Neural crest cell (in vitro differentiated cells): ENCODE measurements around the gene TMEFF1. TPM values are rescaled to one million over a fixed set of nuclear protein-coding genes. Genes with fewer than 3 reads are reported as not detected.
A peak's percentile ranks its signal among the peaks of the same experiment; 100 is the strongest.

Source experiments
- DNase-seq: peaks from one replicate; pipeline ENCODE4 v3.0.0; 2021; ENCODE audit warnings: low read depth, mixed read lengths, low spot score
- H3K27ac Mint-ChIP-seq: one replicate; pipeline ENCODE4 v1.8.0; 2021; ENCODE audit warnings: mild to moderate bottlenecking, mixed read lengths; ENCODE audit not compliant: unreplicated experiment
- H3K27me3 Mint-ChIP-seq: 2 replicates; pipeline ENCODE4 v1.8.0; 2021; ENCODE audit warnings: low read depth, mild to moderate bottlenecking, mixed read lengths
- H3K36me3 Mint-ChIP-seq: 2 replicates; pipeline ENCODE4 v1.8.0; 2021; ENCODE audit warnings: low read depth, mild to moderate bottlenecking, mixed read lengths
- H3K4me1 Mint-ChIP-seq: 2 replicates; pipeline ENCODE4 v1.8.0; 2021; ENCODE audit warnings: mixed read lengths
- H3K4me3 Mint-ChIP-seq: one replicate; pipeline ENCODE4 v1.8.0; 2021; ENCODE audit warnings: mild to moderate bottlenecking, mixed read lengths
- H3K9me3 Mint-ChIP-seq: 2 replicates; pipeline ENCODE4 v1.8.0; 2021; ENCODE audit warnings: mixed read lengths
- total RNA-seq: library from RNA; stranded (reverse); gene quantifications from 2 replicates; pipeline ENCODE4 v1.2.1, GENCODE V29; 2021
- TF ChIP-seq, protein P1 (sequence below): fragments of 200-600 bp; sonication (generic); conservative IDR thresholded peaks from 2 replicates; pipeline ENCODE4 v1.5.0; 2021; ENCODE audit warnings: antibody characterized with exemption, mild to moderate bottlenecking

The TMEFF1 gene
- total RNA-seq, 1 donor from 2014 or later = 47.9 TPM

DNA sequence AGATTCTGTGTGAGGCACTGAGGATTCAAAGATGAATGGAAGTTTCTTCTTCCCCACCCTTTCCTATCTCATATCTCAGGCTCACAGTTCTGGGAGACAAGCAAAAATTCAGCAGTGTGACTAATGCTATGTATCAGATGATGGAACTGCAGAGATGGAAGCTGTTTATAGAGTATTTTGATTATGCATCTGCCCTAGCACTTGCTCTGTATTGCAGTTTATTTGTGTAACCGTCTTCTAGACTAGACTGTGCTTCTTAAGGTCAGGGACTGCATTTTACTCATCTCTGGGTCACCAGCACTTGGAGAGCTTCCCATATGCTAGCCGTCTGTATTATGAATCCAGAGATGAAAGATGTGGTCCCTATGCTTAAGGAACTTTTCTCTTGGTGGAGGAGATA, 117.5 kb downstream of the TMEFF1 start:
- no peak for DNase-seq
- H3K27me3 Mint-ChIP-seq = no peaks in the 10 kb centered on the region
- no peak overlapping the region for H3K4me3 Mint-ChIP-seq
- TF ChIP-seq, protein P1, sequence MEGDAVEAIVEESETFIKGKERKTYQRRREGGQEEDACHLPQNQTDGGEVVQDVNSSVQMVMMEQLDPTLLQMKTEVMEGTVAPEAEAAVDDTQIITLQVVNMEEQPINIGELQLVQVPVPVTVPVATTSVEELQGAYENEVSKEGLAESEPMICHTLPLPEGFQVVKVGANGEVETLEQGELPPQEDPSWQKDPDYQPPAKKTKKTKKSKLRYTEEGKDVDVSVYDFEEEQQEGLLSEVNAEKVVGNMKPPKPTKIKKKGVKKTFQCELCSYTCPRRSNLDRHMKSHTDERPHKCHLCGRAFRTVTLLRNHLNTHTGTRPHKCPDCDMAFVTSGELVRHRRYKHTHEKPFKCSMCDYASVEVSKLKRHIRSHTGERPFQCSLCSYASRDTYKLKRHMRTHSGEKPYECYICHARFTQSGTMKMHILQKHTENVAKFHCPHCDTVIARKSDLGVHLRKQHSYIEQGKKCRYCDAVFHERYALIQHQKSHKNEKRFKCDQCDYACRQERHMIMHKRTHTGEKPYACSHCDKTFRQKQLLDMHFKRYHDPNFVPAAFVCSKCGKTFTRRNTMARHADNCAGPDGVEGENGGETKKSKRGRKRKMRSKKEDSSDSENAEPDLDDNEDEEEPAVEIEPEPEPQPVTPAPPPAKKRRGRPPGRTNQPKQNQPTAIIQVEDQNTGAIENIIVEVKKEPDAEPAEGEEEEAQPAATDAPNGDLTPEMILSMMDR = no peak
- H3K4me1 Mint-ChIP-seq = peaks cover under 1% of the 10 kb centered on the region
- H3K27ac Mint-ChIP-seq = no peak overlapping the region
- H3K9me3 Mint-ChIP-seq = no peaks in the 10 kb centered on the region
- H3K36me3 Mint-ChIP-seq = peaks cover 7% of the 10 kb centered on the region

DNA sequence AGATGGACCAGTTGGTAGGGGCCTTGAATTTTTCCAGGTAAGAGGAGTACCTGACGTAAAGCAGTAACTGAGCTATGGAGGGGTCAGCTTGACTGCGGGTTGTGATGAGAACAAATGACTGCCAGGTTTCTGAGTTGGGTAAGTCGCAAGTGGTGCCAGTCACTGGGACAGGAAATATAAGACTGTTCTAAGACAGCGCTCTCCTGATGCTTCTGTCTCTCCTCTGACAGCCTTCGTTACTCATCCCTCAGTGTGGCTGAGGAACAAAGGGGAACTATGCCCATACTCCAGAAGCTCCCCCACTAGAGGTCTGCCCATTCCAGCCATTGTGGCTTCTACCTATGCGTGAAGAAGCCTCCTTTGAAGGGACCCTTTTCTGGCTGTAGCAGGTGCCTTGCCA, 118.2 kb downstream of the TMEFF1 start:
- Mint-ChIP-seq H3K36me3 (peaks cover 7% of the 10 kb centered on the region), H3K4me1 (peaks cover 5% of the 10 kb centered on the region), H3K9me3 (no peaks in the 10 kb centered on the region), H3K27ac (no peak overlapping the region), H3K27me3 (peaks cover 4% of the 10 kb centered on the region), H3K4me3 (no peak overlapping the region)
- DNase-seq = no peak
- TF ChIP-seq, protein P1 = no peak

DNA sequence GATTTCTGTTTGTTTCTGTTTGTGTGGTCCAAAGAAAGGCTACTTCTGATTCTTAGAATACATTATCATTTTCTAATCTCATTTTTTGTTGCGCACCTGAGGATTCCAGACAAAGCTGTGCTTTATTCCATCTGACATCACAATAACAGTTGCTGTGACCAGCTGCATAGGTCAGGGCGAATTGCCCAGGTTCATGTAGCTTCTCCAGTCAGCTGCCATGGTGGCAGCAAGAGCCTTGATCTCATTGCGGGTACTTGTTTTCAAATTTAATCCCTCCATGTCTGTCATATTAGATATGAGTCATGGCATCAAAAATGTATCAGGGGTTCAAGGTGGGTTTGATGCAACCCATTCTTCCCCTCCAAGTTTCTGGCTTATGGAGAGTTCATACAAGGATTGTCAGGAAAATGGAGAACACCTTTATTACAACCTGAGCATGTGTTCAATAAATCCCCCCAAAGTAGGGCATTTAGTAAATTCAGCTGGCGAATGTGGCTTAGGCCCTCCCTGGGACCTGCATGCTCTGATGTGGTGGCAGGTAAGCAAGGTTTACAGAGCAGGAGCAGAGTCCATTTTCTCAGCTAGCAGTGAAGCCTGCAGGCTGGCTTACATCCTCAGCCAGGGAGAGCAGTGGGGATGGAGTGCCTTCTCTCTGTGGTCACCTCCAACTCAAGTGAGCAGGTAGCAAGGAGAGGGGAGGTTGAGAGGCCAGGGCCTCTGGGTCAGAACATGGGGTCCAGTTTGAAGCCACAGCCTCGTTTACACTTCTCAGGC, 118.9 kb downstream of the TMEFF1 start:
- Mint-ChIP-seq H3K36me3 (peaks cover 4% of the 10 kb centered on the region), H3K27me3 (peaks cover 9% of the 10 kb centered on the region), H3K9me3 (no peaks in the 10 kb centered on the region), H3K4me1 (peaks cover 5% of the 10 kb centered on the region), H3K4me3 (peak overlapping the region; percentile 13), H3K27ac (no peak overlapping the region)
- TF ChIP-seq, protein P1 = no peak
- DNase-seq = no peak

DNA sequence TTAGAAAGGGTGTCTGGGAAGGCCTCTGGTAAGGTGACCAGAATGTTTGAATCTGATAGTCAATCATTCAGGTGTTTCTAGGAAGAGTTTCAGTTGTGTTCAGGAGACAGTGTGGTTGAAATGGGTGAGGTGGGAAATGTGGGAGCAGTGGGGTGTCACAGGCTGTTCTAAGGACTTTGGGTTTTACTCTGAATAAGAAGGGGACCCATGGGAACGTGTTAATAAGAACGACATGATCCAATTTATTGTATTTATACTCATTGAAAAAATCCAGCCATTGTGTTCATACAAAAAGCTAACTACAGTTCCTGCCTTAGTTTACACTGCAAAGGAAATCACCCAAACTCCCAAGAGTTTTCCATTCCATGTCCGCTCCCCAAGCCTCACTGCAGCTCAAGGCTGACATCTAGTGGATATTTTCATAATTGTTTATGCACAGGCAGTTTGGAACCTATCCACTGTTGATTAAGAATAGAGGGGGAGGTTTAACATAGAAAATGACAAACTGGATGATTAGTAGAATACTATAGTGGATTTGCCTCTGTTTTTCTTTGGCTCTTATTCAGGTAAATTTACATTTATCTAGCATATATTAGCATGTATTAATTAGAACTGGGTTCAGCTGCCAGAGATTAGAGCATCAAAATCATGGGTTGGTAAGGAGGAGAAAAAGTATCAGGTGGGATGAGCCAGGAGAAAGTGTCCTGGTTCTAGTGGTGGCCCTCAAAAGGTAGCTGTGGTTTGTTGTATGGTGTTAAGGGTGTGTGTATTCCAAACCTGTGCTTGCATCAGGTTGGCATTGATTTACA, 122.6 kb downstream of the TMEFF1 start:
- Mint-ChIP-seq H3K27me3 (peaks cover 24% of the 10 kb centered on the region), H3K9me3 (no peaks in the 10 kb centered on the region), H3K36me3 (no peaks in the 10 kb centered on the region), H3K4me1 (peaks cover 18% of the 10 kb centered on the region), H3K4me3 (peak overlapping the region; percentile 58), H3K27ac (no peak overlapping the region)
- peak; percentile 50 for DNase-seq
- TF ChIP-seq, protein P1 = peak; percentile 93

DNA sequence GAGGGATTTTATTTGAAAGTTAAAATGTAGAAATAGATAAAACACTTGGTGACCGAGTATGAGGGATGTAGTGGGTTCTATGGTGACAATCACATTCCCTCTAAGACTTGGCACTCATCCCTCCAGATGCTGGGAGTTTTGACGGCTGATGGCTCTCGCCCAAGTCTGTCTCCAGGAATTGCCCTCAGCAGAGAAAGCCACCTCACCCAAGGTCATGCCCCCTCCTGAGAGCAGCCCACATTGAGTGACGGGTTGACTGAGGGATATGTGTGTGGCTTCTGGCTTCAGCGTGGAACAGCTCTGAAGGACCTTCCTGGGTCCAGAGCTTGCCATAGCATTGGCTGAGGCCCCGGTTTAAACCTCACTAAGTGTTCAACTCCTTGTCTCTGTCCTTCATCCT, 124.3 kb downstream of the TMEFF1 start:
- Mint-ChIP-seq H3K9me3 (no peaks in the 10 kb centered on the region), H3K27ac (no peak overlapping the region), H3K36me3 (no peaks in the 10 kb centered on the region), H3K4me1 (peaks cover 21% of the 10 kb centered on the region), H3K4me3 (no peak overlapping the region), H3K27me3 (peaks cover 26% of the 10 kb centered on the region)
- TF ChIP-seq, protein P1 = no peak
- no peak for DNase-seq
